AG20443 (cell line): Measurements from ENCODE around the gene IRX2.

Experiments
- DNase-seq: peaks from one replicate; pipeline ENCODE4 v3.0.0; 2012; ENCODE audit warnings: low spot score, mixed read lengths

Gene IRX2

DNA sequence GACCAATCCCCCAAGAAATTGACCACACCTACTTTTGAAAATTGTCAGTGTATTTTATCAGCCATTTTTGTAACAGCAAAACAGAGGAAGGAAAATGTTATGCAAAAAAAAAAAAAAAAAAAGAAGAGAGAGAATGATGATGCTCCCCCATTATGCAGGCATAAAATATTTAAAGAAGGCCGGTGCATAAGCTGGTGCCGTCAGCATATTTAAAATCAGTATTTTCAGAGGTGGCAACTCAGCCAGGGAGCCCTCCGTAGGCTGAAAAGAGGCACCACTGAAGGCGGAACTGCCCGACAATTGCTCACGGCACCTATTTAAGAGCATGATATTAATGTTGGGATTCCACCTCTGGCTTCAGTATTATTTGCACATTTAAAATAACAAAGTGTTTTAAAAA is 33.4 kb downstream of the IRX2 start:
- no peak for DNase-seq

GRCh38 chr5:2715856-2716255 is 35.6 kb downstream of the IRX2 start:
- DNase-seq, result no peak

DNA sequence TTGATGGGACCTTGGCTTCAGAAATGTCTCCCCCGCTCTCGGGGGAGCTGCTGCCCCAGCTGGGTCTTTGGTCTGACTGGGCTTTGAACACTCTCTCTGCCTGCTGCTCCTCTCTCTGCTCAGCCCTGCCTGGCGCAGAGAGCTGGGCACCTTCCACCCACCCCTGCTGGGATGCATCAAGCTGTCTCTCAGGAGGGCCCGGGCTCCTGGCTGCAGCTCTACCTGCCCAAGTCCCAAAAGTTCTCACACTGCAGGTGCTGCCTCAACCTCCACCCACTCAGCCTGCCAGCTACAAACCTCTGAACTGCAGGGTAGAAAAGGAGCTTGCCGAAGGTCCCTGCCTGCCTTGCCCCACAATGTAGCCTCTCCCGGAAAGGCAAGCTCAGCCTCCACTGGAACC is 36.7 kb downstream of the IRX2 start:
- no peak for DNase-seq

GRCh38 chr5:2714026-2714425 is 37.5 kb downstream of the IRX2 start:
- DNase-seq, result no peak

- no peak for DNase-seq
These were observed 39.7 kb downstream of the IRX2 start for GRCh38 chr5:2711446-2712425.

- DNase-seq, result peak; percentile 42
These were observed 40.6 kb downstream of the IRX2 start for GRCh38 chr5:2710910-2711309.

DNA sequence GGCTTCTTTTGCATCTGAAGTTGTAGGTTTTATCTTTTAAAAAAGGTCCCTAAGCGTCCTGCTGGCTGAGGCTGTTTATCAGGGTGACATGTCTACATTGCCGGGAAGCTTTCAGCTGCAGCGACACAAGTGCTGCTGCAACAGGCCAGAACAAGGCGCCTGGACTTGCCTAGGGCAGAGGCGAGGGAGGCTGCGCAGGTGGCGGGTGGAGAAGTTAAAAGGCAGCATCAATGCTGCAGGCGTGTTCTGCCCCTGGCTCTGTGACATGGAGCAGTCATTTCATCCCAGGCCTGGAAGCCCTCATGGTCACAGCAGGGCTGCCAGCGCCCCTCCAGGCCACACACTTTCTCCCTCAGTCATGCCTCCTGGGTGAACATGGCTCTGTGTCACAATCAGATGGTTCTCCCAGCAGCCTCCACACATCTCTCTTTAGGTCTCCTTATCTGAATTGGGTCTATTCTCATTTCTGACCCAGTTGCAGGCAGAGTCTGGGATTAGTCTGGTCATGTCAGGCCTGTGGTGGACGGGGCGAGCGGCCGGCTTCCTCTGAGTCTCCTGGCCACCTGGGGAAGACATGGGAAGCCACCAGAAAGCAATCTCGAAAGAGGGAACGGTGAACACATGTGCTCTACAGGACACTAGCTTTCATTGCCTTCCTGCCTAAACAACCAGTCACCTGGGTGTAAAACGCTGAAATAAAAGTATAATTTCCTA is 41.3 kb downstream of the IRX2 start:
- DNase-seq, result no peak

DNA sequence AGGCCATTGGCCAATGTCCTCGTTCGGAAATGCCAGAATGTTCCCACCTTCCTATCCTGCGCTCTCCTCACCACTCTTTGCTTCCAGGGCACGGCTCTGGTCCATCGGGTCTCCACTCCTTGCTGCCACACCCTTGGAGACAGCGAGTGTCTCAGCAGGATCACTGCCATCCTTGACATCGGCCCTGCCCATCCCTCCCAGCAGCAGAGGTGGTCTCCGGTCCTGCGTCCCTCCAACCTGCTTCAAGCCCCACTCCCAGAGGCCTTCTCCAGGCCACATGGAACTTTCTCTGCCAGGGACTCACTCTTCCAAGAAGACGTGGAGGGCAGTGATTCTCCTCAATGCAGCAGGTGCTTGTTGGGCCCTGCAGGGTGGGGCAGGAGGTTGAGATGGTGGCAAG is 42.7 kb downstream of the IRX2 start:
- DNase-seq, result no peak

GRCh38 chr5:2708132-2708531 is 43.3 kb downstream of the IRX2 start:
- DNase-seq, result no peak

DNA sequence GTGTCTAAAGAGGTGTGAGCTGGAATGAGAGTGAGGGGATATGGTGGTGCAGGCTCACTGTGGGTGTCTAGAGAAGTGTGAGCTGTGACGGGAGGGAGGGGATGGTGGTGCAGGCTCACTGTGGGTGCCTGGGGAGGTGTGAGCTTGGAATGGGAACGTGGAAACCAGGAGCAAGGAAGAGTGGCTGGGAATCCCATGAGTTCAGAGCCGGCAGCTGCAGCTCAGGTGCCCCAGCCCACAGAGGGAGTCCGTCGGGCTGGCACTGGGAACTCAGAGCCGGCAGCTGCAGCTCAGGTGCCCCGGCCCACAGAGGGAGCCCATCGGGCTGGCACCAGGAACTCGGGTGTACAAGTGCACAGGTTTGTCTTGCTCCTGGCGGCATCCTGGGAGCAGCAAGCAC is 45.6 kb downstream of the IRX2 start:
- no peak for DNase-seq

DNA sequence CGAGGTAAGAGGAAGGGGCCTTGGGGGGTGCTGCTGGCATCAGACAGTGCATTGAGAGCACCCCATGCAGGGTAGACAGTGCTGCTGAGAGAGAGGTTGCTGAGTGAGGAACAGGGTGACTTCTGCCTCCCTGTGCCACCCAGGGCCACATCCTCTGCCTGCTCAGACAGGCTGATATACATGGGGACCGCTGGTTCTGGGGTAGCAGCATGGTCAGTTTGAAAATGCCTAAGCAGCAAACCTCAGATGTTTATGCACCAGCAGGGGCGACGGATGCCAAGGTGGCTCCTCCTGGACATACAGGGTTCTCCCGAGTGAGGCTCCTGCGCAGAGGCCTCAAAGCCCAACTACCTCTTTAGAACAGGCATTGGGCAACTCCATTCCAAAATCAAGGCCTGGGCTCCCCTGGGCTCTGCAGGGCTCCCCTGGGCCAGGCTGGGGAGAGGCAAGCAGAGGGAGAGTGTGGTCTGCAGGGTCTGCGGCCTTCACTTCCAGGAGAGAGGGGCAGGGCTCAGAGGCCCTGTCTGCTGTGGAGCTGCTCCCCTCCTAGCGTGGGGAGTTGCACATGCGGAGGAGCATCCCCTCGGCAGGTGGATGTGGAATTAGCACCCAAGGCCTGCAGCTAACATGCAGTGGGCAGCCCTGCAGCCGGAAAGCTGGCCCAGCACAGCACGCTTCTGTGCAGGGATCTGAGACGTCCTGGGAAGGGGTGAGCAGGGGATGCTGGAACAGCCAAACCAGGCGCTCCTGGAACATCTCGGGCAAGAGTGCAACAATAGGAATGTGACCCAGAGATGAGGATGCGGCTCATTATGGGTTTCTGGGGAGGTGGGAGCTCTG is 46.5 kb downstream of the IRX2 start:
- DNase-seq, result no peak

GRCh38 chr5:2704111-2704510 is 47.4 kb downstream of the IRX2 start:
- no peak for DNase-seq

DNA sequence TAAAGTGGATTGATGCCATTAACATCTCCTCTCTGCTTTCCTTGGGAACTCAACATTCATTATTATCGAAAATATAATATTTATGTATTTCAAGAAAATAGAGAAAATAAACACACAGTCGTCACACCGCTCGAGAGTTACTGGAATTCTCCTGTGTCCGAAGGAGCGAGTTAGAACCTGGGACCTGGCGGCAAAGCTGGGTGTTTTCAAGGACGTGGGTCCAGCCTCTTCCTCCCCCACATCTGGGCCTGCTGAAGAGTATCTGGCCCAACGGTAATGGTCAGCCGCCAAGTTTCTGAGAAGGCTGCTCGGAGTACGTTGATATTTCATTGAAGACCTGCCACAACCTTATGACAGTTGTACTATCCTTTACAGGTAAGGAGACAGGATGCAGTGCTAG is 47.9 kb downstream of the IRX2 start:
- DNase-seq, result no peak

- no peak for DNase-seq
These were observed 48.4 kb downstream of the IRX2 start for GRCh38 chr5:2703041-2703440.

DNA sequence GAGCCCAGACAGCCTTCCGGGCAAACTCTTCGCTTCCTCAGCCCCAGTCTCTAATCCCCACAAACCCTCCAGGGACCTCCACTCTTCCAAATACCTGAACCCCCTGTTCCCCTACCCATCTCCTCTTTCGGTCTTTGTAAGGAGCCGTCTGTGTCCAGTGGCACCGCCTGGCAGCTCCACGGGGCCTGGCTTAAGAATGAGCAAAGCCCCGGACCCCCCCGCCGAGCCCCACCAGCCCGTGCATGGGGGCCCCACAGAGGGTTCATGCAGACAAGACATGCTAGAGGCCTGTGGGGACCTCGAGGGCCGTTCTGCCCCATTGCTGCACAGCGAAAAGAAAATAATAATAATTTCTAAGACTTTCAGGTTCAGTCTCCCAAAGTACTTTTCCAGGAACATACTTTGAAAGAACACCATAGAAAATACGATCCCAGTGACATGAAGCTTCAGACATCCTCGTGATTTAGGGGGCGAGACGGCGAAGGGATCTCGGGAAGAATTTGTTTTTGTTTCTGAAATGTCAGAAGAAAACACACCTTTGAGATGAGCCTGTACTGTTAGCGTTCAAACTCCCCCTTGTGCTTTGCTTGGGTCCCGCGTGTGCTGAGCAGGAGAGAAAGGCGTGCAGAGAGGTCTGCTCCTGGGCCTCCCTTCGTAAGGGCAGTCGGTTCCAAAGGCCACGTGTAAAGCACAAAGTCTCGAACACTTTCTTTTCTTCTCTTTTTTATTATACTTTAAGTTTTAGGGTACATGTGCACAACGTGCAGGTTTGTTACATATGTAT is 49.2 kb downstream of the IRX2 start:
- no peak for DNase-seq

DNA sequence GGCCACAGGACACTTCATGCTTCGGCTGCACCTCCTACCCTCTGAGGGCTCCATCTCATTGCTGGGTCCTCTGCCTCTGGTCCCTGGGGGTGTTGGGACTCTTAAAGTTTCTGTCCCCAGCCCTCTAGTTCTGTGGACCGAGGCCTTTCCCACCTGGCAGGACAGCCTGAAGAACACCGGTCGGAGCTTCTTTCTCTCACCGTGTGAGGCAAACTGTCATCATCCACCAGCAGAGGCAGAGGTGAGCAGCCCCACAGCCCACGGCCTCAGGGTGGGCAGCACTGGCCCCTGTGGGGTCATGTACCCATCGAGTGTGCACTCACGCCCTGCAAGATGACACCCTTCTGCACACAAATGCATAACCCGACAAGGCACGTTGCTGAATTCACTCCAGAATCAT is 49.9 kb downstream of the IRX2 start:
- DNase-seq, result no peak

DNA sequence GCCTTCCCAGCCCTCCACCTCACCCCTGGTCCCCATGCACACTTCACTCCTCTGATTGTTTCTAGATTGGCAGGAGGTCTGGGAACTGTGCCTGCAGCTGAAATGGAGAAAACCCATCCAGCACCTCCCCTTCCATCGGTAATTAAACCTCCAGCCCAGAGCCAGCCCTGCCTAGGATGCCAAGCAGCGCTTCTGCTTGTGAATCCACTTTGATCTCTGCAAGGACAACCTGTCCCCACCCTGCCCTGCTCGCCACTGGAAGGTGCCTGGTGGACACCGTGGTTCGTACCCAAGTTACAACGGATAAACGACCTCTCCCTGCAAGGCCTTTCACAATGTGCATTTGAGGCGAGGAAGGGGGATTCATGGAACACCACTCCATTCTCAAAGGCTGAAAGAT is 50.6 kb downstream of the IRX2 start:
- DNase-seq, result no peak

DNA sequence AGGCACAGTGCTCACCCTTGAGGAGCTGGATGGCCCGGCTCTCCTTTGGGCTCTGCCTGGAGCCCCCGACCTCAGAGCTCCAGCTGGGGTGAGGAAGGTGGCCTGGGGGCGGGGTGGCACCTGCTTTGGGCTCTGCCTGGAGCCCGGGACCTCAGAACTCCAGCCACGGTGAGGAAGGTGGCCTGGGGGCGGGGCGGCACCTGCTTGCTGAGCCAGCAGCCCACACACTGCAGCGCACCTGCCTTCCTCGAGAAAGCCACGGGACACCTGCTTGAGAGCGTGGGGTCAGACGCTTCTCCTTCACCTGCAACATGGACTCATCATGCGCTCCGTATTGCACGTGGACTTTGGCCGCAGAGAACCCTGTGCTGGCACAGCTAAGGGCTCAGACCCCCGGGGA is 51.8 kb downstream of the IRX2 start:
- no peak for DNase-seq

- DNase-seq, result no peak
These were observed 52.2 kb downstream of the IRX2 start for GRCh38 chr5:2699231-2699630.

GRCh38 chr5:2698581-2698980 is 52.9 kb downstream of the IRX2 start:
- no peak for DNase-seq

- DNase-seq, result no peak
These were observed 53.9 kb downstream of the IRX2 start for GRCh38 chr5:2697446-2698200.
